Endothelial cell of hepatic sinusoid (primary cell): ENCODE results near the gene KRT23.

Experiments
- in situ Hi-C: cut with HindIII; loops from 2 replicates; pipeline ENCODE4 v1.10.0; 2017; ENCODE audit warnings: low sequenced_read_pairs

The KRT23 gene

GRCh38 chr17:40951011-40951622, 13.7 kb upstream of the KRT23 start:
- in situ Hi-C loops: no loop called here

- in situ Hi-C loops: no loop called here
These were observed 12.7 kb upstream of the KRT23 start for GRCh38 chr17:40950176-40950575.

DNA sequence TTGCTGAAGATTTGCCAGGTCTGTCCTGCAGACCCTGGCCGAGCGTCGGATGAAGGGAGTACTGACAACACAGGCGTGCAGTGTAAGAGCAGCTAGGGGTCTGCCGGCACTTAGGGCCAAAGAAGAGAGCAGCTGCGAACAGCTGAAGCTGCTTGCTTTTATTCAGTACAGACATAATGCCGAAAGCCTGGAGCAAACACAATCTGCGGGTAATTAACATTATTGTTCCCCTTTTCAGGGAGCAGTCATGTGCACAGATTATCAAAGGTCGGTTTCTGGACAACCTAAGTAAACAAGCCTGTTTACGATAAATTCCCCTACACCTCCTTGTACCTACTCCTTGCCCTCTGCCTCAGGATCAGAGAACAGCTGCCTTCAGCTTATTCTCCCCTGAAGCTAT, 12.0 kb upstream of the KRT23 start:
- in situ Hi-C loops: no loop called here

DNA sequence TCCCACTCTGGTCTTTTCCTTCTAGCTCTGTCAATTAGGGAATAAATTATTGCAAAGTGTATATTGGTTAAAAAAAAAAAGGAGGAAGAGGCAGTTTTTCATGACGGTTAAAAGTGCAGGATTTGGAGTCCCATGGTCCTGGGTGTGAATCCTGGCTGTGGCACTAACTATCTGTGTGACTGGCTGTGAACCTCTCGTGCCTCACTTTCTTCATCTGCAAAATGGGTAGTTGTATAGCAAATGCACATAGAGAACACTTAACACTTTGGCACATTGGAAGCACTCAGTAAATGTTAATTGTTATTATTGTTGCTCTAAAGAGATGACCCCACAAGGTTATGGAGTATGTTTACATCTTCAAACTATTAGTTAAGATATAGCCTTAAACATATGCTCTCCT, 10.5 kb upstream of the KRT23 start:
- in situ Hi-C loops: no loop called here

- in situ Hi-C loops: no loop called here
These were observed 8.0 kb upstream of the KRT23 start for GRCh38 chr17:40945414-40945813.

DNA sequence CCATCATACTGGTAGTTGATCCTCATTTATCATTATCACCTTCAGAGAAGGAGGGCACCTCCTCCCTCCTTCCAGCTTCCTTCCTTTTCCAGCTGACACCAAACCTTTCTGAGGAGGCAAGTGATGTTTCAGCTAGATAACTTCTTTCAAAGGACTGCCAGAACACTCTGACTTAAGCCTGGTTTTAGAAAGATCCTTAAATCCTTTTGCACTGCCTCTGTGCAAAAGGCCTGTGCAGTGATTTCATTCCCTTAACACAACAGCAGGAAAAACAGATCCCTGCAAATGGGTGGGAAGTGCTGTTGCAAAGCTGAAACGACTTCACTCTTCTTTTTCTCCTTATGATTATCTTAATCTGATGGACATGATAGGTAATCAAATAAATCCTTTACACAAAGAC, 7.1 kb upstream of the KRT23 start:
- in situ Hi-C loops: no loop called here

- in situ Hi-C loops: no loop called here
These were observed 5.1 kb upstream of the KRT23 start for GRCh38 chr17:40942553-40942952.

DNA sequence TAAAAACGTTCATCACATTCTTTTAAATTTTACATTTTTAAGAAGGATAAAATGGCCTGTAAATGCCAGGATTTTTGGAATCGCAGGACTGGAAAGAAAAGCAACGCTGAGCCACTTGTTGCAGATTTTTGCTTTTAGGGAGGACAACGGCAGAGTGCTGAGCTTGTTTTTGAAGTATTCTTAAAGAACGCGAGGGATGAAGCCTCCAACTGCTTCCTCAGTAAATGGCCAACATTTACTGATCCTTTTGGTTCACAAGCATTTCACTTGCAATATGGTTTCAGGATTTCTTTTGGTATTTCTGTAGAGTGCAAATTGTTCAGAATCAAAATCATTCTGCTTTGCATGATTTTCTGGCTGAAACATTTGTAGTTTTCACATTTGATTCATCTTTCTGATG, 2.8 kb upstream of the KRT23 start:
- in situ Hi-C loops: no loop called here

DNA sequence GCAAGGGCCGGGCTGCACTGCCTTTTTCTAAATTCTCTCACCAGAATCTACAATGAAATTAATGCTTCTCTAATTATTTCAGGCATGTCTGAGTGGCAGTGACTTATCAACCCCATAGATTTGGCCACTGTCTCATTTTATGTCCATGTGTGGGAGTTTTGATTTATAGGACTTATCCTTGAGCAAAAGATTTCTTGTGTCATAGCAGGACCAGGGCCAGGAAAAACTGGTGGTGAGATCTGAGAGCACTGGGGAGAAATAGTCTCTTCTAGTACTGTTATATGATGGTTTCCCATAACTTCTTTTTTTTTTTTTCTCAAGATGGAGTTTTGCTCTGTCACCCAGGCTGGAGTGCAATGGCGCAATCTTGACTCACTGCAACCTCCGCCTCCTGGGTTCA, 1.5 kb upstream of the KRT23 start:
- in situ Hi-C loops: no loop called here

DNA sequence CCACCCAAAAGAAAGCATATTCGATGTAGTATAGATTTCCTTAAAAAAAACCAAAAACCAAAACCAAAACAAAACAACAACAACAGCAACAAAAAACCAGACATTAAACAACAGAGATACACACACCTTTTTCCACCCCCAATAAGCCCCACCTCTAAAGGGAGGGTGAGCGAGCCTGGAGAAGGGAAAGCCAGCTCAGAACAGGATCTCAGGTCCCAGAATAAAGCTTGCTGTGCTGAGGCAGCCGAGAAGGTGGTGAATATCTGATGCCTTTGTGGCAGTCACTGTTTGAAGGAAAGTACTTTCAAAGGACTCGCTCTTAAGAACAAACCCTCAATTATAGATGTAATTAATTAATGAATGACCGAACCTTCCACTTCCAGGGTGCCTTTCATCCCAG, 470 bp downstream of the KRT23 start:
- in situ Hi-C loops: no loop called here

- in situ Hi-C loops: no loop called here
These were observed 942 bp downstream of the KRT23 start for GRCh38 chr17:40936437-40936971.

- in situ Hi-C loops: no loop called here
These were observed 1.8 kb downstream of the KRT23 start for GRCh38 chr17:40935624-40936023.

DNA sequence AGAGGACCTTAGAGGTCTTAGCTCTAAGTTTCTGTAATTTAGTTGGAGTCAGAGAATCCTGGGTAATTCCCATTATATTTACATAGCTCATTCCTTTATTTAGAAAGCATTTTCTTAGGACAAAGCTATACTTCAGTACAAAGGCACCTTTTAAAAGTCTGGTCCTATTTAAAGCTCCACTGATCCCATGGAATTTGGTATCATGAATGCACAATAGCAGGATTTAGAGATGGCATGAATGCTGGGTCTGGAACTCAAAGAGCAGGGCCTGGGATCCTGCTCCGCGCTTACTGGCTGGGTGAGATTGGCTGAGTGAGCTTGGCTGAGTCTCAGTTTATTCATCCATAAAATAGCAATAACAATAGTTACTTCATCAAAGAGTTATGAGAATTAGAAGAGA, 4.8 kb downstream of the KRT23 start:
- in situ Hi-C loops: no loop called here

DNA sequence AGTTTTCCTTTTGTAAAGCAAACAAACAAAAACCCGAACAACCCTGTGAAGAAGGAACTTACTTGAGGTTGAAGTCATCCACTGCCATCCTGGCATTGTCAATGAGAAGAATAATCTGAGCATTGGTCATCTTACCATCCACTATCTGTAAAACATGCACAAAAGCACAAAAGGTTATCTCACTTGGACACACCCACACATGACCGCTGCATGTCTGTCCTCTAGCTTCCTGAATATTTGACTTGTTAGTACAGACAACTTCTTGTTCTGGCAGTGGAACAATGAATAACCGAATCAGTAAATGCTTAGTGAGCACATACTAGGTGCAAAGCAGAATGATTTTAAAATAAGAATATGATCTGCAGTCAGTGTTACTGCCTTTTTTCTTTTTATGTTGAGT, 6.1 kb downstream of the KRT23 start:
- in situ Hi-C loops: no loop called here

GRCh38 chr17:40926341-40926740, 11.1 kb downstream of the KRT23 start:
- in situ Hi-C loops: no loop called here

GRCh38 chr17:40922239-40922638, 15.2 kb downstream of the KRT23 start:
- in situ Hi-C loops: loop anchor here (25.0 kb wide), 1 partner anchor 615 kb away; the partner anchor contains the start of gene KRT19

- in situ Hi-C loops: loop anchor here (25.0 kb wide), 1 partner anchor 616 kb away; the partner anchor contains the start of gene KRT19
These were observed 16.4 kb downstream of the KRT23 start for GRCh38 chr17:40921026-40921425.

DNA sequence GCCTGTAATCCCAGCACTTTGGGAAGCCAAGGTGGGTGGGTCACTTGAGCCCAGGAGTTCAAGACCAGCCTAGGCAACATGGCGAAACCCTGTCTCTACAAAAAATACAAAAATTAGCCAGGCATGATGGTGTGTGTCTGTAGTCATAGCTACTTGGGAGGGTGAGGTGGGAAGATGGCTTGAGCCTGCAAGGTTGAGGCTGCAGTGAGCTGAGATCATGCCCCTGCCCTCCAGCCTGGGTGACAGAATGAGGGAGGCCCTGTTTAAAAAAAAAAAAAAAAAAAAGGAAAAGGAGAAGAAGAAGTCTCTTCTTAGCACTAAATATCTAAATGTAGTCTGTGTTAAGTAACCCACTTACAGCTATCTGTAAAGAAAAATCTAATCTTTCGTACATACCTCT, 20.3 kb downstream of the KRT23 start:
- in situ Hi-C loops: loop anchor here (25.0 kb wide), 1 partner anchor 620 kb away; the partner anchor contains the start of gene KRT19

GRCh38 chr17:40916366-40916765, 21.1 kb downstream of the KRT23 start:
- in situ Hi-C loops: loop anchor here (25.0 kb wide), 1 partner anchor 621 kb away; the partner anchor contains the start of gene KRT19

DNA sequence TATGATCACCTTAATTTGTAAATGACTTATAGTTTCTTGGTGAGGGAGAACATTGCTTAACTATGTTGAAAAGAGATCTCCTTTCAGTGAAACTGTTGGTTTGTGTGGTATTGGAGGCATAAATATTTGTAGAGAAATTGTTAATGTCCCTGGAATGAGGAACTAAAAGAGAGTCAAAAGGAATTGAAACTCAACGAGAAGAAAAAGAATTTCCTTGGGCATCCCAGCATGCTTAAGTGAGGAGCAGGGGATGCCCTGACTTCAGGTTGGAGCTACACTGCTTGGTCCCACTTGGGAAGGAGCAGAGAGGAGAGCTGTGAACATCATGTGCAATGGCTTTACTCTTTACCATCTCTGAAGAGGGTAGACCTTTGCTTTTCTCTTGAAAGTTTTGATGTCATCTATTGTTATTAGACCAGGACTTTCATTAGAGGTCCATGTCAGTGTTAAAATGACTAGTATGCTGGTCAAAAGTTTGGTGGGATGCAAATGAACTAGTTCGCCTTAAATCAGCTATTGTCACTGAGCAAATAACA, 21.7 kb downstream of the KRT23 start:
- in situ Hi-C loops: loop anchor here (25.0 kb wide), 1 partner anchor 622 kb away; the partner anchor contains the start of gene KRT19

DNA sequence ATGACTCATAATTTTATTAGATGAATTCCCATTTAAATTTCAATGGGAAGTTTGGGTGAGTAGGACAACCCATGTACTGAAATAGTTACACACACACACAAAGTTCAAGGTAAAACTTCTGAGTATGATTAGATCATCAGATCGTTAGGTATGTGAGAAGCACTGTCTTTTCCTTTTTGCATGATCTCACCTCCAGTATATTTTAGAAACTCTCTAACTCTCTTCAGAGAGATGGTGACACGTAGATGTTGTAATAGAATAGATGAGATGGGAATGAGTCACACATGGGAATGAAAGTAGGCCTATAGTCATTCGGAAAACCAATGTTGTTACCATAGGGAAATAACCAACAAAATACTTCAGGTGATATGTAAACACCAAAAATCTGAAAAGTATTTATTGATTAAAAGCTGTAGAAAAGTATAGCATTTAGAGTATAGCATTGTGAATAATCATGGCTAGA, 22.2 kb downstream of the KRT23 start:
- in situ Hi-C loops: loop anchor here (25.0 kb wide), 1 partner anchor 622 kb away; the partner anchor contains the start of gene KRT19
